Inferior parietal cortex (tissue), 1 donor: ENCODE measurements around the gene CFAP92.
"Not testable (repeated sequence)": the region's sequence is repeated elsewhere in the genome, so short reads cannot be mapped to it uniquely, and the experiment has no call there.

Experiments used
- DNase-seq: peaks from one replicate; pipeline ENCODE4 v3.0.0-alpha.2; 2016; ENCODE audit errors: extremely low spot score

Gene CFAP92

GRCh38 chr3:128942161-128942952 is 51.5 kb downstream of the CFAP92 start:
- DNase-seq = no peak

DNA sequence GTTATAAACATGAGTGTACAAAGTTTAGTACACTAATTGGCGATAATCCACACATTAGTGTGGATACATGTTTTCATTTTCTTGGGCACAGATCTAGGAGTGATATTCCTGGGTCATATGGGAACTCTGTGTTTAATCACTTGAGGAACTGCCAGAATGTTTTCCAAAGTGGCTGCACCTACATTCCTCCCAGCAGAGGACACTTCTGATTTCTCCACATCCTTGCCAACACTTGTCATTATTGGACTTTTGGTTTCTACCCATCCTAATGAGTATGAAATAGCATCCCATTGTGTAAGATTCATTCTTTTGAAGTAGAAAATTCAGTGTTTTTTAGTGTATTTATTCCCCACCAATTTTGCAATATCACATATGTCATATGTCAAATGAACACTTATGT is 53.6 kb downstream of the CFAP92 start:
- DNase-seq = no peak

DNA sequence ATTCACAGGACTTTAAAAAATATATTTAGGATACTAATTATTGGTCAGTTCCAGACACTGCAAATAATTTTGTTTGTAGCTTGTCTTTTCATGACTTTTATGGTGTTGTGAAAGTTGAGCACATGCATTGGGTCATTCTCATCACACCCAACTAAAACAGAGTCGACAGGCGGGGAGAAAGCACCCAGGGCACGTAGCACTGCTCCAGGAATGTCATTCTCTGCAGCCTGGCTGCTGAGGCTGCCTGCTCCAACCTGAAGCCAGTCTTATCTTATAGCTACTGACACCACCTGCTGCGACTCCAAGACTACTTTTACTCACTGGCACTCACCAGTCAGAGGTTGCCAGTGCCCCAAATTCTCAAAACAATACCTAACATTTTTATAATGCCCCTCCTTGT is 57.5 kb downstream of the CFAP92 start:
- no peak for DNase-seq

DNA sequence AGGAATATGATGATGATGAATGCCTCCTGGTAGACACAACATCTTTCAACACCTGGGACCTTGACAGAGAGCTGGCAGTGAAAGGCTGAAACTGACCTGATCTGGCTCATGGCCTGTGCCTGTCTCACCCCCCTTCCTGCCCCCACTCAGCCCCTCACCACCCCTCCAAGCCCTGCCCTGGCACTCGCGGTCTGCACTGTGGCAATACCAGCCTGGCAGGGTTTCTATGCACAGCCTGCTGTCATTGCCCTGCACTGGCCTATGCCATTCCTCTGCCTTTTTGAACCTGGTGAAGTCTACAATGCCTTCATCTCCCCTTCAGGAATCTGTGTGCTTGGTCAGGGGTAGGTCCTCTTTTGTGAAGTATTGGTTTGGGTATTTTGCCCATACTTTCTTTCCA is 58.0 kb downstream of the CFAP92 start:
- no peak for DNase-seq

DNA sequence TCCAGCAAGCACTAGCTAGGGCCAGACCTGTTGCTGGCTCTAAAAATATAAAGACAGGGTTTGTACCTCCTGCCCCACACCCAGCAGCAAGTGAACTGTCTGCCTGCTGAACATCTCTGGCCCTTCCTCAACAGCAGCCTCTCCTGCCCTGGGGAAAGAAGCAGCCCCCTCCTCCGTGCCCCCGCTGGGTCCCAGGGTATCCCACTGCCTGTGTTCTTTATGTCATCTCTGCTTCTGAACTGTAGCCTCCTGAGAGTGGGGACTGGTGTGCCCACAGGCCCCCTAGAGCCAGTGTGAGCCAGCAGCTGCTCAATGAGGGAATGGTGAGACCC is 60.0 kb downstream of the CFAP92 start:
- DNase-seq = no peak

DNA sequence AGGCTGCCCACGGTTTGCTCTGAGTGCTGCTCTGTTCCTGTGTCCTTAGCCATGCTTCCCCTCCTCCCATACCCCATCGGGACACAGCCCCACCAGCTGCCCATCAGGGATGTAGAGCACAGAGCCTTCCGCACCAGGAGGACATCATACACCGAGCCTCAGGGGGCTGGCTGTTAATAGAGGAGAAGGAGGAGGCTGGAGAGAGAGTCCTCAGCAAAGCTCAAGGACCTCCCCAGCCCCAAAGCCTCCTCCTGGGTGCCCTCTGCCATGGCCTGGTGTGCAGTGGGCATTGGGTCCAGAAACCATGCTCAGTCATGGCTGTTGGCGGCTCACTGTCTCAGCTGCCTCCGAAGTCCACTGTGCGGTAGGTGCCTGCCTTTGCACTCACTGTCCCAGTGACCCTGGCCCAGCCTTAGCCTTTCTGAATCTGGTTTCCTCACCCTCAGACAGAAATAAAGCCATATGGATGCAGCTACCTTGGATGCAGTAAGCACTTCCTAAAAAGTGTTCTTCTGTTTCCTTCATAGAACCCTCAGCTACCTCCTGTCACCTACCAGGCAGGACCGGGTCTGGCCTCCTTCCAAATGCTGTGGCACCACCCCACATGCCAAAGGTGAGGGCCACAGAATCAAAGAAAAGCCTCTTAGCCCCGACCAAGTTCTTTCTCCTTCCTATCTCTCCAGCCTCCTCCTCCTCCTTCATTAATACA is 60.5 kb downstream of the CFAP92 start:
- DNase-seq = no peak

- DNase-seq = no peak
These were observed 61.2 kb downstream of the CFAP92 start for GRCh38 chr3:128932516-128933212.

DNA sequence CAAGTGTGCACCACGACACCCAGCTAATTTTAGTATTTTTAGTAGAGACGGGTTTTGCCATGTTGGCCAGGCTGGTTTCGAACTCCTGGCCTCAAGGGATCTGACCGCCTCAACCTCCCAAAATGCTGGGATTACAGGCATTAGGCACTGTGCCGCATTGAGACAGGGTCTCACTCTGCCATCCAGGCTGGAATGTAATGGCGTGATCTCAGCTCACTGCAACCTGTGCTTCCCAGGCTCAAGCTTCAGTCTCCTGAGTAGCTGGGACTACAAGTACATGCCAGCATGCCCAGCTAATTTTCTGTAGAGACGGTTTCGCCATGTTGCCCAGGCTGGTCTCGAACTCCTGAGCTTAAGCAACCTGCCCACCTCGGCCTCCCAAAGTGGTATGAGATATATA is 62.8 kb downstream of the CFAP92 start:
- DNase-seq = no peak

DNA sequence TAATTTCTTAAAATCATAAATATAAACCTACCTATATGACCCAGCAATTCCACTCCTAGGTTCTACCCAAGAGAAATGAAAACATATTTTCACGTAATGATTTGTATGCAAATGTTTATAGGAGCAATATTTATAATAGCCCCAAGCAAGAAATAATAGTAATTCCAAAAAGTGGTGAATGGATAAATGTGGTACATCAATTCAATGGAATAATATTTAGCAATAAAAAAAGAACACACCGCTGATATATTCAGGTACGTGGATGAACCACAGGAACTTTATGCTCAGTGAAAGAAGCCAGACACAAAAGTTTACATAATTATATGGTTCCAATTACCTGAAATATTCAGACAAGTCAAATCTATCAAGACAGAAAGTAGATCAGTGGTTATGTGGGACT is 64.5 kb downstream of the CFAP92 start:
- no peak for DNase-seq

GRCh38 chr3:128923986-128924385 is 69.9 kb downstream of the CFAP92 start:
- DNase-seq = not testable (repeated sequence)

GRCh38 chr3:128923576-128923975 is 70.3 kb downstream of the CFAP92 start:
- DNase-seq = no peak

DNA sequence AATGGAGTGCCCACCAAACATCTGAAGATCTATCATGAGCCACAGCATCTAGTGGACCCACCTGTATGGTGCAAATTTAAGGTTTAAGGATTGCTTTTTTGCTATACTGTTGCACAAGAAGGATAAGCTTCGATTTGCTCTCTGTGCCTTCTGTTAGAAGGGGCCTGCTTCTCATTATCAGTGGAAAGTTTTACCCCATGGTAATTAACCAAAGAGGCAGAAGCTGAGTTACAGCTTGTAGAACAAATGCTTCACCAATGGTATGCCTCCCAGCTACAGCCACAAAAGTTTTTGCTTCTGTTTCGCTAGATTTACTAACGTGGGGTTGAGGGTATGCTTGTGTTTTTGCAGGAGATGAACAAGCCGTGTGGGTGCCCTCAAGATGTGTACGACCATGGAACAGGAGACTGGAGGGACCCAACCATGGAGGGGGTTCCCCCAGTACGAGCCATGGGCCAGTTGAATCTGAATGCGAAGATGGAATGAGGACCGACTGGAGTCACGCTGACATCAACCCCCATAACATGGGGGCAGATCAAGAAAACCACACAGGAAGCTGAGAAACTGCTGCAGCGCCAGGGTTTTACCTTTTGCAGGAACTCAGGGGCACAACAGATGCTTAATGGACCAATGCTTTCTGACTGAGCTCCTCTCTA is 70.9 kb downstream of the CFAP92 start:
- no peak for DNase-seq

DNA sequence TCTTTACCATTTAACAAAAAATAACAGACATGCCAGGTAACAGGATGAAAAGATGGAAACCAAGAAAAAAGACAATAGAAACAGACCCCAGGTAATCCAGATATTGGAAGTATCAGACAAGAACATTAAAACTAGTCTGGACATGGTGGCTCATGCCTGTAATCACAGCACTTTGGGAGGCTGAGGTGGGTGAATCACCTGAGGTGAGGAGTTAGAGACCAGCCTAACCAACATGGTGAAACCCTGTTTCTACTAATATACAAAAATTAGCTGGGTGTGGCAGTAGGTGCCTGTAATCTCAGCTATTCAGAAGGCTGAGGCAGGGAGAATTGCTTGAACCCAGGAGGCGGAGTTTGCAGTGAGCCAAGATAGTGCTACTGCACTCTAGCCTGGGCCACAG is 73.9 kb downstream of the CFAP92 start:
- no peak for DNase-seq

- DNase-seq = peak; percentile 15
These were observed 76.6 kb downstream of the CFAP92 start for GRCh38 chr3:128917291-128917690.

GRCh38 chr3:128914966-128915645 is 78.8 kb downstream of the CFAP92 start:
- DNase-seq = no peak

DNA sequence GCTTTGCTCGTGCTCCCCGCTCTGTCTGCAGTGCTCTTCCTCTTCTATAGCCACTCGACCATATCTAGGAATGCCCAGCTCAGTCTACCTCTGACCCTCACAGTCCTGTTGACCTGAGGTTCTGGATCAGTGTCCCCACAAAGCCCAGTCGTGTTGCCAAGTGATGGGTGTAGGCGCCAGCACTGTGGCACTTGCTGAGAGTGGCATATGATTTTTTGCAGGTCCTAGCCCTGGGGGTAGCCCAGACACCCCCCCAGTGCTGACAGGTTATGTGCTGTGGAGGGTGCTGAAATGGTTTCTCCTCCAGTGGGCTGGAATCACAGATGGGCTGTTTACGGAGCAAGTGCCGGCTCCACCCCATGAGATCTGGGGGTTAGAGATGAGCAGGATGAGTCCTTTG is 82.0 kb downstream of the CFAP92 start:
- DNase-seq = no peak

DNA sequence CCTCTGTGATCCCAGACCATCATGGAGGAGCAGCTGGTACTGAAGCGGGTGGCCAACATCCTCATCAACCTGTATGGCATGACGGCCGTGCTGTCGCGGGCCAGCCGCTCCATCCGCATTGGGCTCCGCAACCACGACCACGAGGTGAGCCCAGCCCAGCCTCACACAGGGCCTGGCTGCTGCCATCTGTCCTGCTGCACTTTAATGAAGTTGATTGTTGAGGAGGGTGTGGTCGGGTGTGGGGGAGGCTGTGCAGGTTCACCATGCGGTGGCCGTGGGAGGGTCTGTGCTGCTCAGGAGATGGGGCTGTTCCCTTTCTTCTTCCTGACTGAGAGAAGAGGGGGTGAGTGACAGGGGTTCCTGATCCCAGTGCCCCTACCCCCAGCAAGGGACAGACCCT is 83.9 kb downstream of the CFAP92 start:
- no peak for DNase-seq

DNA sequence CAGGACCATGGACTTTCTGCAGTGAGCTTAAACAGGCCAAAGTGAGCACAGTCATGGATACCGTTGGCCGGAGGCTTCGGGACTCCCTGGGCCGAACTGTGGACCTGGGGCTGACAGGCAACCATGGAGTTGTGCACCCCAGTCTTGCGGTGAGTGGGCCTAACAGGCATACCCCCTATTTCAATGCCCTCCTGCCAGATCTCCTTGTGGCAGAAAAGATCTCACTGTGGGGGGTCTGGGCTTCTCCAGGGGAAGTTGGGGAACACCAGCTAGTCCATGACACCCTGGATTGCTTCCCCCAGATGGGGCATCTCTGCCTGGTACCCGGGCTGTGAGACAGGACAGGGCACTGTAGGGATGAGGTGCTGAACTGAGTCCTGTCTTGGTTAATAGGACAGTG is 84.9 kb downstream of the CFAP92 start:
- DNase-seq = no peak

- DNase-seq = no peak
These were observed 86.0 kb downstream of the CFAP92 start for GRCh38 chr3:128907706-128908445.

DNA sequence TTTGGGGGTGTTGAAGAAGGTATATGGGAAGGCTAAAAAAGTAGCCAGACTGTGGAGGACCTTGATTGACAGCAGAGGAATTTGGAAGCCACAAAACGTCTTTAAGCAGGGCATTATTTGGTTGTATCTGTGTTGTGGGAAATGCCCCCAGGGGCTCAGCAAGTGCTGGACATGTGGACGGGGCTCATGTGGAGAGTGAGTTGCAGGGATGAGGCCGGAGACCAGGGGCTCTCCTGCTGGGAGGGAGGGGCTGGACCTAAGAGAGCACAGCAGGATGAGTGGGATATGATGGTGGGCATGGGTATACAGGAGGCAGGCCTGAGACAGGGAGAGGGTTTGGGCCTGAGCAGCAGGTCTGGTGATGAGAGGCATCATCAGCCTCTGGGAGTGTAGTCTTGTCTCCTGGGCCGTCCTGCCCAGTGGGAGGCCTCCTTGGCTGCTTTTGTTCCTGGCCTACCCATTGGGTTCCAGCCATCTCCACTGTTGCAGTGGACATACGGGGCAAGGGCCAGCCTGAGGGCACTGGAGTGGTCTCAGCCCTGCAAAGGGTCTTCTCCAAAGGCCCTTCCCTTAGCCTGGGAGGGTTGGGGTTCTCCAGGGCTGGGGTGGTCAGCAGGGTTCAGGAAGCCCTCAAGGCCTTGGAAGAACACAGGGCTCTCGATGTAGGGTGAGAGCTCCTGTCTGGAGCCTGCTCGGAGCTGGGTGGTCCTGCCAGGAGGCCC is 86.9 kb downstream of the CFAP92 start:
- DNase-seq = no peak
